HG03457 (cell line): ENCODE data around the gene KSR2.
"Not testable (repeated sequence)": the region's sequence is repeated elsewhere in the genome, so short reads cannot be mapped to it uniquely, and the experiment has no call there.

Experiments used
- ATAC-seq: cut with Tn5 transposase; IDR thresholded peaks from one replicate; pipeline ENCODE4 v1.9.1; 2021; ENCODE audit warnings: moderate number of reproducible peaks; ENCODE audit not compliant: unreplicated experiment

Gene KSR2

DNA sequence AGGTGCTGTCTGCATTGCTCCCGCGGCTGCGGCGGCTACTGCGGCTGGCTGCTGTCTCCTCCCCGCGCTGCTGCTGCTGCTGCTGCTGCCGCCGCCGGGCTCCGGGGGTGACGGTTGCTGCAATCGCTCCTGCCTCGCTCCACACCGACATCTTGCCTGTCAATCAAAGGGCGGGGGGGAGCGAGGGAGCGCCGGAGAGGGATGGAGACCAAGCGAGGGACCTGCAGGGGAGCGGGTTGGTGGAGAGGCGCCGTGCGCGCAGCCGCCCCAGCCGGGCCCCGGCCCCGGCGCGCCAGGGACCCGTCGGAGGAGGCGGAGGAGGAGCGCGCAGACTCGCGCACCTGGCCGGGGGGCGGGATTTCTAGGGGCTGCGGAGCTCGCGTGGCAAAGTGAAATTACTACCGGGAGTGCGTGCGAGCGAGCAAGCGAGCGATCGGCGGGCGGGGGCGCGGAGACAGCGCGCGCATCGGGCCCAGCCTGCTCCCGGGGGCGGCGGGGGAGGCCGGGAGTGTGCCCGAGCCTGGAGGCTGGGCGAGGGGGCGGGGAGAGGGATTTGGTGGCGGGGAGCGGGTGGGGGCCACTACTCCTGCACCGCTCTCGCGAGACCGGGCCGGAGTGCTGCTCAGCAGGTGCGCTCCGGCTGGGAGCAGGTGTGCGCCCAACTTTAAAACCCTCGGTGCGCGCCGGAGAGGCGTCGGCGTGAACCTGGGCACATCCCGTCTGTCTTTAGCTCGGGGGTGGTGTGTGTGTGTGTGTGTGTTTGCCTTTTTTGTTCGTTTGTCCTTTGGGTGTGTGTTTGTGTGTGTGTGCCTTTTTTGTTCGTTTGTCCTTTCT, at the start of gene KSR2:
Gene KSR2 (minus strand): TSS at position 165 of the 834 bp plus-strand sequence. CDS start 735 bp downstream, outside the sequence.
- ATAC-seq: no peak

DNA sequence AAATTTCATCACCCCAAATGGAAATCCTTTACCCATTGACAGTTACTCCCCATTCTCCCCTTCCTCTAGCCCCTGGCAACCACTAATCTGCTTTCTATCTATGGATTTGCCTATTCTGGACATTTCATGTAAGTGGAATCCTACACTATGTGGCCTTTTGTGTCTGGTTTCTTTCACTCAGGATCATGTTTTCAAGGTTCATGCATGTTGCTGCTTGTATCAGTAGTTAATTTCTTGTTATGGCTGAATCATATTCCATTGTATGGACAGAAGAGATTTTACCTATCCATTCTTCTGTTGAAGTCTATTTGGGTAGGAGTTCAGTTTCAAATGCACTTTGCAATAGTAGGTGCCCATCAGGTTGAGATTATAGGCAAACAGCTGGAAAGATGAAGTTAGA, 49.1 kb upstream of the KSR2 start:
- ATAC-seq: no peak

DNA sequence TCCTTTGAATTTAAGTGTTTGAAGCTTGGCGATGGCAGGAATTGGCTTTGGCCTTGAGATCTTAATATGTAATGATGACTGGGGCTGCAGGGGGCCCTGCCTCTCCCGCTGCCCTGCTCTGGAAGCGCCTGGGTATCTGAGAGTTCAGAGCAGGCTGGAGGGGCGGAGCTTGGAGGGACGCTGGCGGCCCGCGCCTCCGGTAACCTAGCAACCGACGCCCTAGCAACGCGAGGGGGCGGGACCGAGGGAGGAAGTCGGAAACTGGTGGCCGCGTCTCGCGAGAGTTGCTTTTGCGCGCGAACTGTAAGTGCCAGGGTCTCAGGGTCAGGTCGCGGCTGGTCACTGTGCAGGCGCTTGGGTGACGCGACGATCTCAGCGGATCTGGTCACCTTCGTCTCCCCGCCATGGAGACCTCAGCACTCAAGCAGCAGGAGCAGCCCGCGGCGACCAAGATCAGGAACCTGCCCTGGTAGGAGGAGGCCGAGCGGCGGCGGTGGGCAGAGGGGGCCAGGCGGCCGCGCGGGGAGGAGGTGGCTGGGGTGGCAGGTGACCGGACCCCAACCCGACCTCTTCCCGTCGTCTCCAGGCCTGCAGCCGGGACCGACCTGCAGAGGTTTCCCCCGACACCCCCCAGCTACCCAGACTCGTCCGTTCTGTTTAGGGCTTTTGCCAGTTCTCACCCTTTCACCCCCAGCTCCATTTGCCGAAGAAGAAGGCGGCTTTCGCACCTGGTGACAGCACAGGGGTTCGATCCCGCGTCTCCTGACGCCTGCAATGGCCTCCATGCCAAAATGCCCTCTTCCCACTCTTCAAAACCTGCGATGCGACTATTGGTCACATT, 47.9 kb upstream of the KSR2 start, which contains the start of gene RFC5:
Gene RFC5 (plus strand): TSS at position 280 of the 841 bp plus-strand sequence. CDS start 125 bp downstream, at position 405.
- peak; percentile 94 for ATAC-seq

DNA sequence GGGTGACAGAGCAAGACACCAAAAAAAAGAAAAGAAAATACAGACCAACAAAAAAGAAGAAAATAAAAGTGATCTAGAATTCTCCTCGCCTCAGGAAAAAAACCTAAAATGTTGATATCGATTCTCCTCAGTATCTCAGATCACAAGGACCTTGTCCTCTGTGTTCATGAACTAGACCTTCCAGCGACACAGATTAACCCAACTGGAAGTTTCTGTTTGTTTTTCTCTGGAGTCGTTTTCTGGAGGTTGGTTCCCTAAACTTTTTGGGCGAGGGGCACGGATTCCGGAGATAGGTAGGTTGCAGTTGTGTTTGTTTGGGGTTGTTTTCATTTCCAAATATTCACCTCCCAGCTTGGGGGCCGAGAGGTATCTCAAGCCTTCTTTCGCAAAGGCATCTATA, 47.2 kb upstream of the KSR2 start:
- ATAC-seq: no peak

DNA sequence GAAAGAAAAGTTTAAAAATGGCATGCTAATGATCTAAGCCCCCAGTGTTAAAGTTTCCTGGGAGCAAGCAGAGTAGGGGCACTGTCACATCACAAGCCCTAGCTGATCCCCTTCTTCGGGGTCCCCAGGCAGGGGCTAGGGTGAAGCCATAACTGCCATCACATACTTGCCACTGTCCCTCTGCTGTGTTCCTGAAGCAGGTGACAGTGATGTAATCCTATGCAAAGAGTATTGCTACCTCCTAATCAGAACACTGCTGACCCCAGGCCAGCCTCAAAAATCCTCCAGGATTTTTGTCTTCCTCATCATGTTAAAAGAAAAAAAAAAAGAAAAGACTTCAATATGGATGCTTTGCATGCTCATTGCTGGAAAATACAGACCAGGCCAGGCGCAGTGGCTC, 46.5 kb upstream of the KSR2 start:
- ATAC-seq: no peak

DNA sequence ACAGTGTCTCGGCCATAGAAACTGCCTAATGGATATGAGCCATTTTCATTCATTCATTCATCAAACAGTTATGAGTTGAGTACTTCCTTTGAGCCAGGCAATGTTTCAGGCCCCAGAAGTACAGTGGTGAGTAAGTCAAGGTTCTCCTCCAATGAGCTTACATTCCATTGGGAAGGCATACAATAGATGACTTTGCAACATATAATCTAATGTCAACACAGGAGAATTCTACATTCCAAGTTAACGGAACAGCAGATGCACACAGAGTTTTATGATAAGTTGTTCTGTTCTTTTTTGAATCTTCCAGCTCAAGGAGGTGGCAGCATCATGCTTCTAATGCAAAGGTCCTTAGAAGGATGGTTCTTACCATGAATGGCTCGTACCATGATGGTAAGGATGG, 44.5 kb upstream of the KSR2 start:
- no peak for ATAC-seq

DNA sequence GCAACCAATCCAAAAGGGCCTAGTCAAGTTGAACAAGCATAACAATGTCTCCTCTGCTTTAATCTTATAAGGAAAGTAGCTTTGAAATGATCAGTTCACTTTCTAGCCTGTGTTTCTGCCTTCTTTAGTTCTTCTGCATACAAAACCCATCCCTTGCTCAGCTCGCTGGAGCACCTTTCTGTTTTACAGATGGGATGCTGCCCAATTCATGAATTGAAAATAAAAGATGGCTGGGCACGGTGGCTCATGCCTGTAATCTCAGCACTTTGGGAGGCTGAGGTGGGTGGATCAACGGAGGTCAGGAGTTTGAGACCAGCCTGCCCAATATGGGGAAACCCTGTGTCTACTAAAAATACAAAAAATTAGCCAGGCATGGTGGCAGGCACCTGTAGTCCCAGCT, 43.2 kb upstream of the KSR2 start:
- ATAC-seq: no peak

DNA sequence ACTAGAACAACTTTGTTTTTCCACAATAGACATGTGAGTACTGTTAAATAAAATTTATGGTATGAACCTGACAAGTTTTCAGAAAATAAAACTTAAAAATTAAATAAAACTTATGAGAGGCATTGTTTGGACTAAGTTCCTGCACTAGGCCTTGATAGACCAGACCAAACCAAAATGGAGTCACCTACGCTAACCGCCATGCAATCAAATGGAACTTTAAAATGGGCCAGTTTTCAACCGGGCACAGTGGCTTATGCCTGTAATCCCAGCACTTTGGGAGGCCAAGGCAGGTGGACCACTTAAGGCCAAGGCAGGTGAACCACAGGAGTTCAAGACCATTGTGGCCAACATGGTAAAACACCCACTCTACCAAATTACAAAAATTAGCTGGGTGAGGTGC, 42.6 kb upstream of the KSR2 start:
- ATAC-seq: no peak

DNA sequence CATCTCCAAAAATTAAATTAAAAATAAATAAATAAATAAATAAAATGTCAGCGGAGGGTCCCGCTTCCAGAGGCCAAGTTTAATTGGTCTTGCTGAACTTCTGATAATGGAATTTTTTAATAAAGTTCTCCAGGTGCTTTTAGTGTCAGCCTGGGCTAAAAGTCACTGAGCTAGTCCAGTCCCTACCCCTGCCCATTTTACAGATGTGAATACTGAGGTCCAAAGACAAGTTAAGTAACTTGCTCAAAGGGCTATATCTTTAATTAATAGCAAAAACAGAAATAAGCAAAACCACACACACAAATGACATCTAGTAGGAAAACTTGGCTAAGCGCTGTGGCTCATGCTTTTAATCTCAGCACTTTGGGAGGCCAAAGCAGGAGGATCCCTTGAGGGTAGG, 42.1 kb upstream of the KSR2 start:
- no peak for ATAC-seq

DNA sequence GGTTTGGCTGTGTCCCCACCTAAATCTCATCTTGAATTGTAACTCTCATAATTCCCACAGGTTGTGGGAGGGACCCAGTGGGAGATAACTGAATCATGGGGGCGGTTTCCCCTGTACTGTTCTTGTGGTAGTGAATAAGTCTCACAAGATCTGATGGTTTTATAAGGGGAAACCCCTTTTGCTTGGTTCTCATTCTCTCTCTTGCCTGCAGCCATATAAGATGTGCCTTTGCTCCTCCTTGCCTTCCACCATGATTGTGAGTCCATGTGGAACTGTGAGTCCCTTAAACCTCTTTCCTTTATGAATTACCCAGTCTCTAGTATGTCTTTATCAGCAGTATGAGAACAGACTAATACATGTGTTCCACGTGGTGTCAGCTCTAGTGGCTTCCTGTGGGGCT, 31.0 kb upstream of the KSR2 start:
- not testable (repeated sequence) for ATAC-seq

DNA sequence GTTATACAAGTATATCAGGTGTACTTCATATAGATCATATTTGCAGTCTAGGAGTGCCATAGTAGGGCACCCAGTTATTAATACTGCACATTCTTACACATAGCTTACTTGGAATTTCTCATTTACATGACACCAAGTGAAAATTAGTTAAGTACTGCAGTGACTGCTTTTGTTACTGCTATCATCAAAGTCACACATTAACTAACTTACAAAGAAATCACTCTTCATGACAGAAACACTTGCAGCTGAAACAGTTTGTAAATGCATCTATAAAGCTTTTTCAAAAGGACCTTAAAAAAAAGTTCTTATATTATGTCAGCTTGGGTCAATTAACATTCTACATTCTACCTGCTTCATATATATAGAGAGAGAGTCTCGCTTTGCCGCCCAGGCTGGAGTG, 29.9 kb upstream of the KSR2 start:
- ATAC-seq: no peak

DNA sequence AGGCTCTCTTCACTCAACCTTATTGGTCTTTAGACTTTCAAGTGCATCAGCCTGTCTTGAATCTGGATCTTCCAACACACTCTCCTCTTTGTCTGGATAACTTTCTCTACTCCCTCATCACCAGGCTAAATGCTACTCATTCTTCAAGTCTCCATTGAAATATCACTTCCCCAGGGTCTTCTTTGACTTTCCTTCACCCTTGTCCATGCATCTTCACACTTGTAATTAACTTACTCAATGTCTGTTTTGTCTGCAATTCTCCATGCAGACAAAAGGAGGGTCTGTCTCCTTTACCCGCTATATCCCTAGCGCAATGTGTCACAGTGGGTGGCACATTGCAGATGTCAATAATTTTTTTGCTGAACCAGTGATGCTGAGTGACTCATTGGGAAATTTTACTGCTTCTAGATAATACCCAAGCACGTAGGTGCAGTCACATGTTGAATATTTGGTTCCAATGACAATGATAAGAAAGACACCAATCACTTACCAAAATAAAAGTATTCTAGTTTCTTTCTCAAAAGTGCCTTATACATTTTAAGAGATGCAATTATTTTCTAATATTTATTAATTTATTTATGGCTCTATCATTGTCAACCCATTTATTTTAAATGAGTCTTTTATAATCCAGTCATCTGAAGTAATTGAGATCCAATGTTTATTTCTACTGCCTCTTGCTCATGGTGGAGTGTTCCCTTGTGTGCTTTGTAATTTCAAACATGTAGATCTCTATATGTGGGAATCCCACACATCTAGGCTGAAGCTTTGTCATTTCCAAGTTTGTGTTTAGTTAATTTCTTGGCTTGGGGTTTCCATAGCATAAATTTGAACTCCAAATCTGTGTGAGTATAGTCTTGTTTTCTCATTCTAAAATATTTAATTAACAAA, 26.0 kb upstream of the KSR2 start:
- no peak for ATAC-seq

DNA sequence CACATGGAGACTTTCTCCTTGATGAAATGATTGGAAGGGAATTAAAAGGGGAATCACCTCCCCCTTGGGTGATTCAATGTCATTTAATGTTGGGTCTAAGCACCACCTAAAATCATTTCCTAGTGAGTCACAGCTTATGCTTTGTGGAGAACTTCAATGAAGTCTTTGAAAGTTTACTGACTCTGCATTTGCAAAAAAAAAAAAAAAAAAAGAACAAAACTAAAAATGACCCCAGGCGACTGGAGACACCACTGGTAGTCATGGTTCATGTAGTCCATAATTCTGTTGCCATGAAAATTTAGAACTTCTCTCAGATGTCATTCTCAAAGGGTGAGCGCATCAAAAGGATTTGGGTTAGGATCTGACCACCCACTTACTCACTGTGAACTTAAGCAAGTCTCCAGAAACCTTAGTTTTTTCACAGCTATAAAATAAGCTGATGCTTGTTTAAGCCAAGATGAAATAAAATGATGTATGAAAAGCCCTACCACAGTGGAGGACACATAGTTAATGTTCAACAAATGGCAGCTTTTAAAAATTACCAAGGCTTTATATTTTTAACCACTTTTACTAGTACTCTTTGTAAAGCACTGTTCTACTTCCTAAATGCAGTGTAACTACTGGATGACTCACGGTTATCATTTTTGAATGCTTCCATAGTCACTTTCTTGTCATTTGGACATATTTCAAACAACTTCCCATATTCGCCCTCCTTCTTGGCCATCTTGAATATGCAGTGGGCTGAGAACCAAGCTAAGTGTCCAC, 18.1 kb upstream of the KSR2 start:
- ATAC-seq: no peak

DNA sequence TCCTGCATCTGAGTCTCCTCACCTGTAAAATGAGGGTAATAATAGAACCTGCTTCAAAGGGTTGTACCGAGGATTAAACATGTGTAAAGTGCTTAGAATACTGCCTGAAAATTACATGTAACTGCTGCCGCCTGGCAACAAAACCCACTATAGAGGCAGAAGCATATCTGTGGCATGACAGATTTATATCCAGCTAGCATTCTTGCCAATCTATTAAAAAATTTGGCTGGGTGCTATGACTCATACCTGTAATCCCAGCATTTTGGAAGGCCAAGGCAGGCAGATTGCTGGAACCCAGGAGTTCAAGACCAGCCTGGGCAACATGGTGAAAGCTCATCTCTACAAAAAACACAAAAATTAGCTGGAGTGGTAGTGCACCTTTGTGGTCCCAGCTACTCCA, 16.4 kb upstream of the KSR2 start:
- no peak for ATAC-seq

DNA sequence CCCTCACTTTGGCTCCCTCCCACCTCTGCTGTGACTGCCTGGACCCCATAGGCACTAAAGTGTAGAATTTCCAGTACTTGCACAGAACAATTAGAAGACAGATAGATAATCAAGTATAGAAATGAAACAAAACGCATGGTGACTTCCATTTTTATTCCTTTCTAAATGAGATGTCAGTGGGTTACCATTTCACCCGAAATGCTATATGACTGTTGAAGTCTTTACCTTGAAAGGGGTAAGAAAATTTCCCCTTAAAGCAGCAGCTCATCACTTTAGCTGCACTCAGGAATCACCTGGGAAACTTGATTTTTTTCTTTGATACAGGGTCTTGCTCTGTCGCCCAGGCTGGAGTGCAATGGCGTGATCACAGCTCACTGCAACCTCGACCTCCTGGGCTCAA, 12.5 kb upstream of the KSR2 start:
- no peak for ATAC-seq

DNA sequence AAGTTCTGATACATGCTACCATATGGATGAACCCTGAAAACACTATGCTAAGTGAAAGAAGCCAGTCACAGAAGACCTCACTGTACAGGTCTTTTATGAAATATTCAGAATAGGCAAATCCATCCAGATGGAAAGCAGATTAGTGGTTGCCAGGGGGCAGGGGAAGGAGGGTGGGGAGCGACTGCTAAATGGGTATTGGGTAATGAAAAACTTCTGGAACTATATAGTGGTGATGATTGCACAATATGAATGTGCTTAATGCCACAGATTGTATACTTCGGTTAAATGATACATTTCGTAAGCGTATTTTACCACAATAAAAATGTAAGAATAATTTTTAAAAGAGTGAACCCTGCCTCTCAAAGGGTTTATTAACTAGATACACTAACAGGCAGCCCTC, 11.8 kb upstream of the KSR2 start:
- ATAC-seq: no peak

DNA sequence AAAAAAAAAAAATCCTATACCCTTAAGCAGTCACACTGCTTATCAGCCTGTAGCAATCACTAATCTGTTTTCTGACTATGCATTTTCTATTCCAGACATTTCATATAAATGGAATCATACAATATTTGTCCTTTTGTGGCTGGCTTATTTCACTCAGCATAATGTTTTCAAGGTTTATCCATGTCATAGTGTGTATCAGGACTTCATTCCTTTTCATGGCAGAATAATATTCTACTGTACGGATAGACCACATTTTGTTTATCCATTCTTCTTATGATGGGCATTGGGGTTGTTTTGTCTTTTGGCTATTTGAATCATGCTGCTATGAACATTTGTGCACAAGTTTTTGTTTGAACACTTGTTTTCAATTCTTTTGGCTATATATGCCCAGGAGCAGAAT, 8.6 kb upstream of the KSR2 start:
- ATAC-seq: no peak

DNA sequence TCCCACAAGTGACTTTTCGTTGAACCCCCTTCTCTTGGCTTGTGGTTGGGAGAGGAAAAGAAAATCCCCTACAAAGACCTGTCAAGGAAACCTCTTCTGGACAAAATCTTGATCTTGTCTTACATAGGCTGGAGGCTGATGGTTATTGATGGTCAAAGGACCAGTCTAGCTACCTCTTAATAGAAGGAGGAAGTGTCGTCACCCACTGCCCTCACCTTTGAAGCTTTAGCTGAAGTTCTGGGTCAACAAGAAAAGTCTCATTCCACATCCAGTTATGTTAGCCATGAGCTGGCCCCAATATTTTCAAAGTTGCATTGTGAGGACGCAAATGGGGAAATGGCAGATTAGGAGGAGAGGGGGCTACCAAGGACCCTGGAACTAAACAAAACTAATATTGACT, 6.2 kb upstream of the KSR2 start:
- no peak for ATAC-seq

DNA sequence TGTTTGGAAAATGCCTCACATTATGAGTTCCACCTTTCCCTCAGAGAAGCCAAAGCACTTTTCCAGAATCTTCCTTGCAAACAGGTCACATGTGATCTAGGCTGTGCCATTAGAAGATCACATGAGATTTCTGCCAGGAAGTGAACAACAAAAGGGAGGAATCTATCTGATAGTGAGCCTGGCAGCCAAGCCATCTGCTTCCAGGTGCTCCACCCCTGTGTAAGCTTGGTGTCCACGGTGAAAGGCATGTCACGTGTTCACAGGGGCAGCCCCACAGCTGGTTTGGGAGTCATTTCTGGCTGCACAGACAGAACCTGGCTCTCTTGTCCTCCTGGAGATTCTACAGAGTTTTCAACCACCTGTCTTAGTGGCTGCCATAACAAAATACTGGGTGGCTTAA, 3.5 kb upstream of the KSR2 start:
- no peak for ATAC-seq

DNA sequence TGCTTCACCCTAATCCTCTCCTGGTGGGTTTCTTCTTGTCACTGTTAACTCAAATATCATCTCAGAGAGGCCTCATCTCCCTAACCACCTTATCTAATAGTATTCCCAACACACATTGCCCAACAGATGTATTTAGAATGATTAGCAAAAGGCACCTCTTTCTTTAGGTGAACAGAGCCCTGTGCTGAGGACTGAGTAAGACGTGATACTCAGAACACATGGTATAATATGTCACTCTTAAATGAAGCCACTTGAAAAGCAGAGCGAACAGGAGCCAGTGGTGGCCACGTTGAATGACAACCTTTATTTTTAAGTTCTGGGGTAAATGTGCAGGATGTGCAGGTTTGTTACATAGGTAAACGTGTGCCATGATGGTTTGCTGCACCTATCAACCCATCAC, 1.5 kb upstream of the KSR2 start:
- no peak for ATAC-seq
